ENCODE results near the gene NUP133.

GRCh38 chr1:229397762-229398161 lies 110.4 kb downstream of the NUP133 start:
- no peak for TF ChIP-seq CTCF (IDR thresholded peaks at IDR 0.05)
- no peak for TF ChIP-seq POLR2A (IDR thresholded peaks at IDR 0.05)
